ENCODE measurements around the gene VWA3B.
"Not testable (repeated sequence)": the region's sequence is repeated elsewhere in the genome, so short reads cannot be mapped to it uniquely, and the experiment has no call there.

The VWA3B gene

GRCh38 chr2:98253461-98254070 lies 166.6 kb downstream of the VWA3B start:
- DNase-seq (ENCODE audit: low read depth): peak; percentile 16

DNA sequence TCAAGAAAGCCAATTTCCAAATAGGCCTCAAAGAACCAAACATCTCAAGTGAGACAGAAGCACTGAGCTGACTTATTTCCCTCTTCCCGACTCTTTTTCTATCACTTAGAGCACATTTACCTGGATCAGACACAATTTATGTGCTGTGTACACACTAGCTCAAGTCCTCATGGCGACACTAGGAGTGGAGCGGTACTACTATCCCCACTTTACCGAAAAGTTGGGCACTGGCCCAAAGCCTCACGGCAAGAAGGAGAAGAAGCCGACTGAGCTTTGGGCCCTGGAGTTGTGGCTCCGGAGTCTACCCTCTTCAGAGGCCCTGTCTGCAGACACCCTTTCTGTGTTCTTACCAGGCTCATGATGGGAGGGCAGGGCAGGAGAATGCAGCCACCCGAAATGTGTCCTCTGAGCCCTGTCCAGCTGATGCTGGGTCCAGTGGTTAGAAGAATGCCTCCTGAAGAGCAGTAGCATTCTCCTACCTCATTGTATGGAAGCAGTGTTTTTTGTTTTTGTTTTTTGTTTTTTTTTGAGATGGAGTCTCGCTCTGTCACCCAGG lies 167.6 kb downstream of the VWA3B start:
- DNase-seq (ENCODE audit: low read depth): no peak

GRCh38 chr2:98258906-98259305 lies 171.9 kb downstream of the VWA3B start:
- DNase-seq (ENCODE audit: low read depth): no peak

GRCh38 chr2:98263362-98263761 lies 176.4 kb downstream of the VWA3B start:
- DNase-seq (ENCODE audit: low read depth): no peak

DNA sequence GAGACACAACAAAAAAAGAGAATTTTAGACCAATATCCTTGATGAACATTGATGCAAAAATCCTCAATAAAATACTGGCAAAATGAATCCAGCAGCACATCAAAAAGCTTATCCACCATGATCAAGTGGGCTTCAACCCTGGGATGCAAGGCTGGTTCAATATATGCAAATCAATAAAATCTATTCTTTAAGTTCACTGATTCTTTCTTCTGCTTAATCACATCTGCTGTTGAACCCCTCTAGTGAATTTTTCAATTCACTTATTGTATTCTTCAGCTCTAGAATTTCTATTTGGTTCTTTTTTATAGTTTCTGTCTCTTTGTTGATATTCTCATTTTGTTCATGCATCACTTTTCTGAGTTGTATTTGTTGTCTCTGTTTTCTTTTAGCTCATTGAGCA lies 181.3 kb downstream of the VWA3B start:
- DNase-seq (ENCODE audit: low read depth): not testable (repeated sequence)

DNA sequence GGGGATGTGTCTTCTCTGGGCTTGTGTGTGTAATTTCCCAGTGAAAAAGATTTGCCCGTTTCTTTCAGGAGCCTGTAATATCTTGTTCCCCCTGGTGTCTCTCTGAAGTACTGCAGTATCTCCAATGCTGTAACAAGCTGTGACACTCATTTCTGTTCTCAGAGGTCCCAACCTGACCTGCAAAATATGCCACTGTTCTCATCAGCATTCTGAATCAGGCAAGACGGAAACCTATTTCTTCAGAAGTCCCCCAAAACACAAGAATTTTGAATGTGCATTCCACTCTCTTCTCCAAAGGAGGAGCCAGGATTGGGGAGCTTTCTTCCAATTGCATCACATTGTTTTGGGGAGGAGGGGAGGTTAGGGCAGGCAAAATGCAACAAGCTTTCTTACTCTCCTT lies 182.3 kb downstream of the VWA3B start:
- DNase-seq (ENCODE audit: low read depth): peak; percentile 62

DNA sequence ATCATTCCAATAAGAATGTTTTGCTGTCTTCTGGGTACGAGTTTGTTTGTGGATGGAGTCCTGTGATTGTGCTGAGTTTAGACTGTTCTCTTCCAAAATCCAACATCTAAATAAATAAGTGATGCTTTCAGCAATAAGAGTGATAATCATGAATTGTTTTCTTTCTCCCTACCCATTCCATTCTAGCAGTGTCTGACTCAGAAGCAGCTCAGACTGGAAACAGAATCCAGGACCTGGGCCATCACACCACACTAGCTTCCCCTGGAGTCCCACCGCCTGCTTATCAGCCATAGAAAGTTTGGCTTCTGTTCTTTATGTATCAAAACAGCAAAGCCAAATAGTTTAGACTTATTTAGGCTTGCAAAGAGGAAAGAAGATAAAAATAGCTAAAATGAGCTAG lies 182.9 kb downstream of the VWA3B start:
- no peak for DNase-seq (ENCODE audit: low read depth)

DNA sequence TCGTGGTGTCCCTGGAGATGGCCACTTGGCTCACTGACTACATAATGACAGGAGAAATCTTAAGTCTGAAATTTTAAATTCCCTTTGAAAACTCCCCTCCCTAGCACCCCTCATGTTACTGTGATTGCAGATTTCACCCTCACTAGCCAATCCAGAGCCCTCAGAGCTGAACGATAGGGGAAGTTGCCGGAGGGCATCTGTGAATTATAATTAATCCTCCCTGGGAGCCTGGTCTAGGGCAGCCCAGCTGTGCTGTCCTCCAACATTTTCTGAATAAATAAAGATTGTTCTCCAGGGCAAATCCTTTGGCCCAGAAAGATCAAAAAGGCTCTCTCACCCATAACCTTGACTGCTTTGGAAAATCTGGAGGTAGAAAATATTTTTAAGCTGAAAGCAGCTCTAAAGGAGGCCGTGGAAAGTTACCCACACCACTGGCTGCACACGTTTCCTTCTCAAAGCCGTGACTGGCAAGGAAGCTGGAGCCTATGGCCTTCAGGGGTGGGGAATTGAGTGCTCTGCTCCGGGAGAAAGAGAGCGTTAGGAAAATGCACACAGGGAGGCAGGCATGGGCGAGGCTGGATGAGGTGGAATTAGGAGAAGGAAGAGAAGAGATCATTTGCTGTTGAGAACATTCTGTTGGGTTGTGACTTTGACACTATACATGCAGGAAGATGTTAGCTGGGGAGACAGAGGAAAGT lies 190.3 kb downstream of the VWA3B start:
- DNase-seq (ENCODE audit: low read depth): no peak

DNA sequence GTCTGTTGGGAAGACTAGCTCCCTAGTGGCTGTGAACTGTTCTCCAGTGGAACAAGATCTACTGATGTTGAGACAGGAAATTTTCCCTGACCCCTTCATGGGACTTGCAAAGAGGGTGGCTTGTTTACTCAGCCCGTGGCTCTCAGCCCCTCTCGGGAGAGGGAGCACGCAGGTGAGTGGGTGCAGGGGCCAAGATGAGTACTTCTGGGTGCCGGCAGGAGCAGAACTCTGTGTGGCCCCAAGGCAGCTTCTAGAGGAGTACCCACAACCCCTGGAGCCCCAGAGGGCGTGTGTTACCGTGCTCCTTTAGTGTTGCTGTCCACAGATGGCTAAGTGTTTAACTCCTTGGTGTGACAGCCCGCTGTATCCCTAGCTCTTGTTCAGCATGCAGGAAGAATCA lies 191.1 kb downstream of the VWA3B start:
- DNase-seq (ENCODE audit: low read depth): no peak

- no peak for DNase-seq (ENCODE audit: low read depth)
These were observed 193.6 kb downstream of the VWA3B start for GRCh38 chr2:98280376-98281102.

- no peak for DNase-seq (ENCODE audit: low read depth)
These were observed 194.6 kb downstream of the VWA3B start for GRCh38 chr2:98281607-98282006.

GRCh38 chr2:98282109-98282508 lies 195.1 kb downstream of the VWA3B start:
- DNase-seq (ENCODE audit: low read depth): no peak

- no peak for DNase-seq (ENCODE audit: low read depth)
These were observed 206.1 kb downstream of the VWA3B start for GRCh38 chr2:98293030-98293429.

DNA sequence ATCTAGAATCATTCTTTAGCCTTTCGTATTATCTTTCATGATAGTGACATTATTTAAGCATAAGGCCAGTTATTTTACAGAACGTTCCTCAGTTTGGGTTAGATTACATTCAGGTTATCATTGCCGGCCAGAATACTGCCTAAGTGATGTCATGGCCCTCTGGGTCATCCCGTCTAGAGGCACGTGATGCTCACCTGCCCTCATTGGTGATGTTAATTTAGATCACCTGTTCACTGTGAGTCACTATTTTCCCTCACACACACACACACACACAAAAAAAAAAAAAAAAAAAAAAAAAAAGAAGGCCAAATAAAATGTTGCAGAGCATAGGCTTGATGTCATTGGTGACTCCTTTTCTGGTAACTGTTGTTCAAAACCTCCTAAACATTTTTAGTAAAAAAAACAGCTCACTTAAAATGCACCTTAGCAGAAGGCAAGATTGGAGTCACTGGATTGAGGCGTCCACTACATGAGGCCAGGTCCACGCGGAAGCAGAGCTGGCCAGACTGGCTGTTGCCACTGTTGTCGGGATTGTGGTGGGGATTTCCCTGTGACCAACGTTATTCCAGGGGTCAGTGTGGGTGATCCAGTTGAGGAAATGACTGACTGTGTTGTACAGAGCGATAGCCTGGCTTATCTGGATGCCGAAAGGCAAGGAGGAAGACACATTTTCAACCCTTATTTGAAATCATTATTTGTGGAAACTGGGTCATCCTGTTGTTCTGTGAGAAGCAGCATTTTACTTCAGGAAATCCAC lies 207.1 kb downstream of the VWA3B start:
- DNase-seq (ENCODE audit: low read depth): no peak

DNA sequence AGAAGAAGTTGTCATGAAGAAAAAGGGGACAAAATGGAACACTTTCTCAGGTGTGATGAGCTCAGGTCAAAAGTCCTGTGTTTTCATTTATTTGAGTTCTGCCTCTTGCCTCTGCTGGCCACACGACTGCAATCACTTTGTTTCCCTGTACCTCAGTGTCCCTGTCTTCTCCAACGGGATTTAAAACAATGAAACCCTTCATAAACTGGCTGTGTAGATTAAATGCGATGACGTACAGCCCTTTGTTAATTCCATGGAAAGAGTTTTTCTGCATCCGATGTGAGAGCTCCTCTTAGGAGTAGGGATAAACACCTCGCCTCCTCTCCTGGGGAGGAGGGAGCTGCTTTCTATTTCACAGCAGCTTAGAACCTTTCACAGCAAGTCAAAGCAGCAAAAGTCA lies 207.7 kb downstream of the VWA3B start:
- no peak for DNase-seq (ENCODE audit: low read depth)

DNA sequence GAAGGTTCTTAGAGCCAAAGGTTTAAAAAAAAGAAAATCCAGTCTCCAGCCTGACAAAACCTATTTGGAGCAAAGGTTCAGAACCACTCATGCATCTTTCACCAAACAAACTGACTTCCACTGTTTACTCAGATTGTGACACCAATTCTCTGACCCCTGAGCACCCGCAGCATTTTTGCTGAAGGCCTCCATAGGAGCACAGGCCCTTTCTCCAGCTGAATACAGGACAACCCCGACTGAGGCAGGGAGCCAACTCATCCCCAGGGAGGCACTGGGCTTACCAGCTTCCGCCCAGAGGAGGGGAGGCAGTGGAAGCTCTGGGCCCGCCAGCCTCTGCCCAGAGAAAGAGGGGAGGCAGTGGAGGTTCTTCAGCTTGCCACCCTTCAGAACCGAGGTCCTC lies 208.3 kb downstream of the VWA3B start:
- DNase-seq (ENCODE audit: low read depth): no peak

DNA sequence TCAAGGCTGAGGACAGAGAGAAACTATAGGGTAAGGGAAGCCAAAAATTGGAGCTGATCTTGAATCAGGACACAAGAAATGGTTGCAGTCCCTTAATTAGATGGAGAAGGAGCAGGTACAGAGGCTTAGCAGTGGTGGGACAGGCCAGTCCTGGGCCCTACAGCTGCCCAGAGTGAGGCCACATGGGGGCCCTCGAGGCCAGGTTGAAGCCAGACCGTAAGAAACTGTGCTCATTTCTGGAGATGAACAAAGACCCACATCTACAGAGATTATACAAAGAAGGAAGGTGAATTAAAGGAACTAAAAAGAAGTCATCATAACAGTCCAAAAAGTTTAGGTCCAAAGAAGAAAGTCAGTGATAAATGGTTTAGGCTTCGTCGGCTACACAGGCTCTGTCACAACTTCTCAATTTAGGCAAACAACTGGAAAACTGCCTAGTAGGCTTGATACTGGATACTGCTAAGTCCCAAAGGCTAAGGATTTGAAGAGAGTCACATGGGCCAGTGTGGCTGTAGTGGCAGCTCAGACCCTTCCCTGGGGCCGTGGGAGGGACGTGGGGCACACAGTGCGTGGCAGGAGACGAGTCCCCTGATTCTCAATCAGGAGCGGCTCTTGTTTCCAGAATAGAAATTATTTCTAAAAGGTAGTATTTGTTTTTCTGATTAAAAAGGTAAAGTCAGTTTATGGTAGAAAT lies 208.9 kb downstream of the VWA3B start:
- no peak for DNase-seq (ENCODE audit: low read depth)

GRCh38 chr2:98296440-98296839 lies 209.5 kb downstream of the VWA3B start:
- DNase-seq (ENCODE audit: low read depth): no peak

GRCh38 chr2:98297817-98298682 lies 211.1 kb downstream of the VWA3B start:
- no peak for DNase-seq (ENCODE audit: low read depth)

- no peak for DNase-seq (ENCODE audit: low read depth)
These were observed 211.8 kb downstream of the VWA3B start for GRCh38 chr2:98298683-98299164.

Measured in fibroblast of the conjunctiva (primary cell).